ENCODE measurements around the gene GOPC. TPM values are rescaled to one million over a fixed set of nuclear protein-coding genes. Genes with fewer than 3 reads are reported as not detected.
"Not testable (repeated sequence)": the region's sequence is repeated elsewhere in the genome, so short reads cannot be mapped to it uniquely, and the experiment has no call there.

Gene GOPC
- total RNA-seq = 10 to 100 TPM; 19.1 to 32.1 TPM
- 10 to 100 TPM; 69.7 to 85.7 (median 78.6) TPM for polyA plus RNA-seq (ENCODE audit: insufficient read length in 6 of 6)
- long read RNA-seq, donor 1, full-length matches to known transcripts = 6 of 65 reads
- long read RNA-seq, donor 1, partial matches to known transcripts = 59 of 65 reads
- long read RNA-seq, donor 1, other reads (novel, unspliced or antisense) = 0 of 65 reads
- long read RNA-seq, donor 2, full-length matches to known transcripts = 11 of 58 reads
- long read RNA-seq, donor 2, partial matches to known transcripts = 47 of 58 reads
- long read RNA-seq, donor 2, other reads (novel, unspliced or antisense) = 0 of 58 reads
- long read RNA-seq, donor 3, full-length matches to known transcripts = 6 of 30 reads
- long read RNA-seq, donor 3, partial matches to known transcripts = 24 of 30 reads
- long read RNA-seq, donor 3, other reads (novel, unspliced or antisense) = 0 of 30 reads
- long read RNA-seq, donor 4, partial matches to known transcripts = 53 of 56 reads
- long read RNA-seq, donor 4, other reads (novel, unspliced or antisense) = 3 of 56 reads
- long read RNA-seq, donor 5, full-length matches to known transcripts = 1 of 23 reads
- long read RNA-seq, donor 5, partial matches to known transcripts = 22 of 23 reads
- long read RNA-seq, donor 5, other reads (novel, unspliced or antisense) = 0 of 23 reads
- long read RNA-seq, donor 6, full-length matches to known transcripts = 11 of 21 reads
- long read RNA-seq, donor 6, partial matches to known transcripts = 10 of 21 reads
- long read RNA-seq, donor 6, other reads (novel, unspliced or antisense) = 0 of 21 reads
- long read RNA-seq, donor 7, full-length matches to known transcripts = 6 of 19 reads
- long read RNA-seq, donor 7, partial matches to known transcripts = 13 of 19 reads
- long read RNA-seq, donor 7, other reads (novel, unspliced or antisense) = 0 of 19 reads
- long read RNA-seq, donor 8, full-length matches to known transcripts = 8 of 31 reads
- long read RNA-seq, donor 8, partial matches to known transcripts = 23 of 31 reads
- long read RNA-seq, donor 8, other reads (novel, unspliced or antisense) = 0 of 31 reads
- long read RNA-seq, donor 9 = 0 reads
- long read RNA-seq, donor 10, partial matches to known transcripts = 21 of 24 reads
- long read RNA-seq, donor 10, other reads (novel, unspliced or antisense) = 3 of 24 reads
- long read RNA-seq, donor 11, full-length matches to known transcripts = 2 of 29 reads
- long read RNA-seq, donor 11, partial matches to known transcripts = 27 of 29 reads
- long read RNA-seq, donor 11, other reads (novel, unspliced or antisense) = 0 of 29 reads
- long read RNA-seq, donor 12, full-length matches to known transcripts = 10 of 31 reads
- long read RNA-seq, donor 12, partial matches to known transcripts = 21 of 31 reads
- long read RNA-seq, donor 12, other reads (novel, unspliced or antisense) = 0 of 31 reads

DNA sequence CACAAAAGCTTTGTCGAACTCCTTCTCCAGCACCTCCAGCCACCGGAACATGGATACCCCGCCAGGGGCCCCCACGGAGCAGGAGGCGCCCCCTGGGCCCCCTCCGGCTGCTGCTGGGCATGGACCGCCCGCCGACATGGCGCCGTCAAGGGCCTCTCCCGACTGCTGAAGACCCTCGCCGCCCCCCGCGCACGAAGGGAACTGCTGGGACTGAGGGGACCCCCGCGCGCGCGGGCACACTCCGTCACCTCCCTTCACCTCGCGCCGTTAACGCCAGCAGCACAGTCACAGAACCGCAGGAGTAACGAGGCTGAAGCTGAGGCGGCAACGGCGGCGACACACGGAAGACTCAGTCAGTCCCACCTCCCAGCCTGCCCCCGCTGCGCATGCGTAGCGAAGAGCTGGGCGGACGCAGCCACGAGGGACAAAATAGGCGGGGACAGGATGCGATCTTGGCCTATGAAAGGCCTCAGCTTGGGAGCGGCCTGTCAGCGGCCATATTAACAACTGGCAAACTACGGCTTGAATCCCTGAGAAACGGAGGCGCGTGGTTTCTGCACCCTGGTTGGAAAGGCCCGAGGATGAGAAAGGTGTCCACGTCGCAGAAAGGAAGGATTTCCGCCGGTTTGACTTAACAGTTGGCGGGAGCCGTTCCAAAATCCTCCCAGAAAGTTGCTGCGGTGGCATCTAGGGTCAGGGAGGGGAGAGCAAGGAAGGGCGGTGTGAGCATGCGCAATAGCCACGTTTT is at the start of gene GOPC:
TSS of gene GOPC (minus strand) at position 361 of the 748 bp plus-strand sequence. CDS start at position 138, 223 bp downstream.
- TF ChIP-seq, protein P1, sequence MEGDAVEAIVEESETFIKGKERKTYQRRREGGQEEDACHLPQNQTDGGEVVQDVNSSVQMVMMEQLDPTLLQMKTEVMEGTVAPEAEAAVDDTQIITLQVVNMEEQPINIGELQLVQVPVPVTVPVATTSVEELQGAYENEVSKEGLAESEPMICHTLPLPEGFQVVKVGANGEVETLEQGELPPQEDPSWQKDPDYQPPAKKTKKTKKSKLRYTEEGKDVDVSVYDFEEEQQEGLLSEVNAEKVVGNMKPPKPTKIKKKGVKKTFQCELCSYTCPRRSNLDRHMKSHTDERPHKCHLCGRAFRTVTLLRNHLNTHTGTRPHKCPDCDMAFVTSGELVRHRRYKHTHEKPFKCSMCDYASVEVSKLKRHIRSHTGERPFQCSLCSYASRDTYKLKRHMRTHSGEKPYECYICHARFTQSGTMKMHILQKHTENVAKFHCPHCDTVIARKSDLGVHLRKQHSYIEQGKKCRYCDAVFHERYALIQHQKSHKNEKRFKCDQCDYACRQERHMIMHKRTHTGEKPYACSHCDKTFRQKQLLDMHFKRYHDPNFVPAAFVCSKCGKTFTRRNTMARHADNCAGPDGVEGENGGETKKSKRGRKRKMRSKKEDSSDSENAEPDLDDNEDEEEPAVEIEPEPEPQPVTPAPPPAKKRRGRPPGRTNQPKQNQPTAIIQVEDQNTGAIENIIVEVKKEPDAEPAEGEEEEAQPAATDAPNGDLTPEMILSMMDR (IDR thresholded peaks at IDR 0.05) = no peak
- Histone ChIP-seq H3K27me3 (no peaks in the 10 kb centered on the region), H3K36me3 (no peaks in the 10 kb centered on the region), H3K4me1 (peaks cover 19 to 36% of the 10 kb centered on the region in 2 donors), H3K9me3 (peaks cover 0 to 2% of the 10 kb centered on the region in 2 donors), H3K4me3 (peak within 1 kb of the TSS; percentile 96), H3K27ac (peak within 1 kb of the TSS; percentile 94)
- DNase-seq = peak; percentile 95 to 99 (median 97)
- peak; percentile 98 for ATAC-seq
- intact Hi-C loops (cut with DNase I) = no loop called here

DNA sequence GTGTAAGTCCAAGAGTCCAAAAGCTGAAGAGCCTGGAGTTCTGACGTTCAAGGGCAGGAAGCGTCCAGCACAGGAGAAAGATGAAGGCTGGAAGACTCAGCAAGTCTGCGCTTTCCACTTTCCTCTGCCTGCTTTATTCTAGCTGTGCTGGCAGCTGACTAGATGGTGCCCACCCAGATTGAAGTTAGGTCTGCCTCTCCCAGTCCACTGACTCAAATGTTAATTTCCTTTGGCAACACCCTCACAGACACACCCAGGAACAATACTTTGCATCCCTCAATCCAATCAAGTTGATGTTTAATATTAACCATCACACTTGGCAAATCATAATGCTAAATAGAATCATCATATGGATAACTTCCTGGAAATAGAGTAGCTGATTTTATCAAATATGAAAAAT is 49.7 kb upstream of the GOPC start:
- ATAC-seq; intact Hi-C loops (cut with DNase I); H3K36me3 ChIP-seq; H3K4me3 ChIP-seq; H3K9me3 ChIP-seq; H3K27ac ChIP-seq; DNase-seq; H3K4me1 ChIP-seq; H3K27me3 ChIP-seq: not testable (repeated sequence)

DNA sequence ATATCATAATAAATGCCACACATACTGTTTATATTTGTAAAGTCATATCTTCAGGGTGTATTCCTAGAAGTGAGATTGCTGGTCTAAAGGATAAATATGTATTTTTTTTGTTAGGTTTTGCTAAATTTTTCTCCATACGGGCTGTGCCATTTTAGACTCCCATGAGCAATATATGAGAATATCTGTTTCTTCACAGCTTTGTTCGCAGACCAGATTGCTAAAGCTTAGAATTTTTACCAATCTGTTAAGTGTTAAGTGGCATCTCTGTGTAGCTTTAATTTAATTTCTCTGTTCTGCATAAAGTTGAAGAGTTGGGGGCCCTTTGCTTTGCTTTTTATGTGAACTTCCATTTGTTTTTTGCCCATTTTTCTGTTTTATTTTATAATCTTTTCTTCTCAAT is 40.7 kb upstream of the GOPC start:
- TF ChIP-seq, protein P1 (IDR thresholded peaks at IDR 0.05) = no peak
- DNase-seq = no peak
- Histone ChIP-seq H3K4me1 (no peaks in the 10 kb centered on the region), H3K36me3 (no peaks in the 10 kb centered on the region), H3K27me3 (no peaks in the 10 kb centered on the region), H3K27ac (no peak overlapping the region), H3K4me3 (no peak overlapping the region), H3K9me3 (no peaks in the 10 kb centered on the region)
- no peak for ATAC-seq
- intact Hi-C loops (cut with DNase I) = no loop called here

DNA sequence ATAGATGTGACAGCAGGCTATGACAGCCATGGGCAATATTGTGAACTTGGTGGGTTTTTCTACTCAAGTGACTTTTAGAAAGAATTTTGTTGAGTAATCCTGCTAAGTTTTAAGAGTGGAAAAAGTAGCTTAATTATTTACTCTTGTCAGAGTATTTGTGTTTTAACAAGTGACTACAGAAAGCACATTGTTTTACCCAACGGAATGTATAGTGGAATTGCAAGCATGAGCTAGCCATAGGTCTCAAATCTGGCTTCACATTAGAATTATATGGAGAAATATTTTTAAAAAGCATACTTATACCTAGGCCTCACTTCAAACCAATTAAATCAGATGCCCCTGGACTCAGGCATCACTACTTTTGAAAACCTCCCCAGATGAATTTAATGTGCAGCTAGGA is 35.5 kb upstream of the GOPC start:
- no peaks in the 10 kb centered on the region for H3K9me3 ChIP-seq
- intact Hi-C loops (cut with DNase I) = no loop called here
- no peak overlapping the region for H3K4me3 ChIP-seq
- TF ChIP-seq, protein P1 (IDR thresholded peaks at IDR 0.05) = no peak
- H3K36me3 ChIP-seq = no peaks in the 10 kb centered on the region
- no peaks in the 10 kb centered on the region for H3K27me3 ChIP-seq
- no peak for DNase-seq
- no peak overlapping the region for H3K27ac ChIP-seq
- H3K4me1 ChIP-seq = no peaks in the 10 kb centered on the region
- no peak for ATAC-seq
